NCI-H2196 (cell line): ENCODE measurements around the gene GCNT1.
"Not testable (repeated sequence)": the region's sequence is repeated elsewhere in the genome, so short reads cannot be mapped to it uniquely, and the experiment has no call there.

ENCODE experiments used
- DNase-seq: peaks from one replicate; lab custom pipeline; 2025; ENCODE audit not compliant: unreplicated experiment; lab: John Stamatoyannopoulos, UW

The GCNT1 gene

GRCh38 chr9:76530458-76531110, 71.6 kb downstream of the GCNT1 start:
- DNase-seq, result no peak

GRCh38 chr9:76531231-76531780, 72.3 kb downstream of the GCNT1 start:
- no peak for DNase-seq

DNA sequence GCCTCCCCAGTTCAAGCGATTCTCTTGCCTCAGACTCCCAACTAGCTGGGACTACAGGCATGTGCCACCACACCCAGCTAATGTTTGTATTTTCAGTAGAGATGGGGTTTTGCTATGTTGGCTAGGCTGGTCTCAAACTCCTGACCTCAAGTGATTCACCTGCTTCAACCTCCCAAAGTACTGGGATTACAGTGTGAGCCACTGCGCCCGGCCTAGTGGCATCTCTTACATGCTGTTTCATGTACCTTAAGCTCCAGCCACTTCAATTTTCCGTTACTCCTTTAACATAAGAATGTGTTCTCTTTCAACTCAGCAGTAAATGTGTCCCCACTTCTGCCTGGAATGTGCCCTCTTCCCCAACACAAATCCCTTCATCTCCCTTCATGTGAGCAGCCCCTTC, 73.9 kb downstream of the GCNT1 start:
- not testable (repeated sequence) for DNase-seq

DNA sequence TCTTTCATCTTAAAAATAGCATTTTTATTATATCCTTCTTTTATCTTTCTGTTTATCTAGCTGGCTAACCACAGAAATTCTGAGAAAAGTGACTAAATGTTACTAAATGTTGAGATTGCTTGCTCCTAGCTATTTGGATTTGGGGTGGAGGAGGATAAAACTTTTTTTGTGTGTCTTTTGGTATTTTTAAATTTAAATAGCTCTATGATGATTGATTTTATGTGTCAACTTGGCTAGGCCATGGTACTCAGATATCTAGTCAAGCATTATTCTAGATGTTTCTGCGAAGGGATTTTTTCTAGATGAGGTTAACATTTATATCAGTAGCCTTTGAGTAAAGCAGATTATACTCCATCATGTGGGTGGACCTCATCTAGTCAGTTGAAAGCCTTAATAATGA, 75.0 kb downstream of the GCNT1 start:
- no peak for DNase-seq

- peak; percentile 43 for DNase-seq
Measured at GRCh38 chr9:76537150-76537646, 78.2 kb downstream of the GCNT1 start.

DNA sequence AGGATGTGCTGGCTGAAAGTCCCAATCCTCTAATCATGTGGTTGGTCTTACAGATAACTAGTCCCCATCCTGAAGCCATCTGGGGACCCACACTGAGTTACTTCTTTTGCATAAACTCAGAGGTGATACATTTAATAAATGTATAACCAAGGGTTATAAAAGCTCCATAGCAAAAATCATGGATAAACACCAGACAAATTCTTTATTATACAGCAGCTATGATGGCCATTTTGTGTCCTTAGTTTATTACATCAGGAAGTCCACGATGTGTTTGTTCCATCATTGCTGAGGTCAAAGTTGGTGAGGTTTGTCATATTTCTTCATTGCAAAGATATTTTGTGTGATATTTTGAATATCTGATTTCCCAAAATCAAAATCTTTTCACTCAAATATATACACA, 80.2 kb downstream of the GCNT1 start:
- DNase-seq, result no peak

DNA sequence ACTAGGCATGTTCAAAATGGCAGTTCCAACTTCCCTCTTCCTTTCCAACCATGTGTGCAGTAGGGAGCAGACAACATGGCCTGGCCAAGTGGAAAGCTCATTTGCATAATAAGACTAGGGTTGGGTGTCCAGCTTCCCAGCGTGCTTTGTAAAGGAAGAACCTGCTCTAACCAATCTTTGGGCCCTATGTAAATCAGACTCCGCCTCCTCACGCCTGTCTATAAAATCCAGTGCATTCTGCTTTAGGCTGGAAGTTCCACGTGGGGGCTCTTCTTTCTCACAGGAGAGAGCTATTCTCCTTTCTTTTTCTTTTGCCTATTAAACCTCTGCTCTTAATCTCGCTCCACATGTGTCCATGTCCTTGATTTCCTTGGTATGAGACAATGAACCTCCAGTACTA, 83.4 kb downstream of the GCNT1 start:
- peak; percentile 23 for DNase-seq

GRCh38 chr9:76545191-76545590, 86.2 kb downstream of the GCNT1 start:
- DNase-seq, result no peak

- DNase-seq, result no peak
Measured at GRCh38 chr9:76552181-76552580, 93.2 kb downstream of the GCNT1 start.

- DNase-seq, result no peak
Measured at GRCh38 chr9:76552751-76553455, 93.9 kb downstream of the GCNT1 start.

DNA sequence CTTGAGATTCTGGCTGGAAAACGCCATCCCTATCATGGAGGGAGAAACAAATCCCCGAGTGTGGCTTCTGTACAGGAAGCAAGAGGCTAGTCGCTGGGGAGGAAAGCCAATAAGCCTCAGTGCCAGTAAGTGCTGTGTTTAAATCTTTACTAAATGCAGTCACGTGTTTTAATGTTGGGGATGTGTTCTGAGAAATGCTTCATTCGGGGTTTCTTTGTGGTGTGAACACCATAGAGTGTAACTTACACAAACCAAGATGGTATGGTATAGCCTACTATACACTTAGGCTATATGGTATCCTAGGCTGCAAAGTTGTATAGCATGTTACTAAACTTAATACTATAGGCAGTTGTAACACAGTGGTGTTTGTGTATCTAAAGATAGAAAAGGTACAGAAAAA, 94.7 kb downstream of the GCNT1 start:
- DNase-seq, result no peak
